H1 (cell line): ENCODE results near the gene GRIK4.

Experiments
- ATF3 ChIP-seq: IDR thresholded peaks from 2 replicates; pipeline ENCODE4 v1.6.1; 2011; ENCODE audit warnings: low read depth, mild to moderate bottlenecking, low read length; ENCODE audit not compliant: insufficient read depth
- CTCF ChIP-seq, 3 experiments: IDR thresholded peaks; 1 replicate in 2 of 3; 2 replicates in 1 of 3; pipeline versions ENCODE4 v1.5.1 to v1.6.1; 2011; ENCODE audit warnings: low read length in 3 of 3, mild to moderate bottlenecking in 3 of 3, inconsistent platforms in 2 of 3, low read depth in 1 of 3, moderate library complexity in 1 of 3; ENCODE audit not compliant: insufficient read depth in 1 of 3; ENCODE audit errors: control extremely low read depth in 1 of 3
- E2F6 ChIP-seq: IDR thresholded peaks from 2 replicates; pipeline ENCODE4 v1.6.1; 2012; ENCODE audit warnings: inconsistent platforms
- EZH2 ChIP-seq: fragments of 200-600 bp; sonication (generic); IDR thresholded peaks from 2 replicates; pipeline ENCODE4 v1.7.1; 2012; ENCODE audit warnings: low read depth, mild to moderate bottlenecking, moderate library complexity, low read length, inconsistent platforms; ENCODE audit not compliant: severe bottlenecking
- GABPA ChIP-seq: IDR thresholded peaks from 2 replicates; pipeline ENCODE4 v1.6.1; 2011; ENCODE audit warnings: mild to moderate bottlenecking, low read length, moderate library complexity, borderline replicate concordance; ENCODE audit not compliant: insufficient read depth
- JUND ChIP-seq: IDR thresholded peaks from 2 replicates; pipeline ENCODE4 v1.6.1; 2011; ENCODE audit warnings: mild to moderate bottlenecking, improper control_type of control experiment, low read length
- POLR2A ChIP-seq, 2 experiments: IDR thresholded peaks; 1 replicate in 1 of 2; 2 replicates in 1 of 2; pipeline ENCODE4 v1.6.1; 2011; ENCODE audit warnings: low read depth in 2 of 2, low read length in 2 of 2, mild to moderate bottlenecking in 2 of 2; ENCODE audit errors: control extremely low read depth in 1 of 2
- RFX5 ChIP-seq: IDR thresholded peaks from 2 replicates; pipeline ENCODE4 v1.6.1; 2011; ENCODE audit warnings: low read depth, low read length, improper control_type of control experiment, borderline replicate concordance
- SIX5 ChIP-seq: IDR thresholded peaks from 2 replicates; pipeline ENCODE4 v1.6.1; 2011; ENCODE audit warnings: mild to moderate bottlenecking, low read depth, low read length
- SRF ChIP-seq: IDR thresholded peaks from 2 replicates; pipeline ENCODE4 v1.6.1; 2011; ENCODE audit warnings: mild to moderate bottlenecking, low read depth, low read length, moderate library complexity
- TAF1 ChIP-seq: IDR thresholded peaks from 2 replicates; pipeline ENCODE4 v1.6.1; 2011; ENCODE audit warnings: mild to moderate bottlenecking, low read depth, low read length
- TEAD4 ChIP-seq: IDR thresholded peaks from 2 replicates; pipeline ENCODE4 v1.6.1; 2012; ENCODE audit warnings: low read depth, low read length, inconsistent platforms, mixed read lengths
- USF2 ChIP-seq: IDR thresholded peaks from 2 replicates; pipeline ENCODE4 v1.6.1; 2011; ENCODE audit warnings: low read length, improper control_type of control experiment
- ZNF274 ChIP-seq: IDR thresholded peaks from 2 replicates; pipeline ENCODE4 v1.7.0; 2012; ENCODE audit warnings: low read length, borderline replicate concordance; ENCODE audit errors: extremely low read depth

GRCh38 chr11:120746376-120746775 lies 234.8 kb downstream of the GRIK4 start:
- TF ChIP-seq TAF1 (no peak), CTCF (IDR thresholded peaks at IDR 0.05; ENCODE audit: control extremely low read depth in 1 of 3, insufficient read depth in 1 of 3, low read depth in 1 of 3, low read length in 3 of 3) (no peak), USF2 (no peak), POLR2A (IDR thresholded peaks at IDR 0.05; ENCODE audit: control extremely low read depth in 1 of 2, low read depth in 2 of 2, low read length in 2 of 2) (no peak), RFX5 (no peak), EZH2 (no peak), GABPA (no peak), TEAD4 (no peak), SIX5 (no peak), ATF3 (no peak), ZNF274 (no peak), E2F6 (no peak), SRF (no peak), JUND (no peak)
